Sigmoid colon (tissue), 4 donors: ENCODE data around the gene FXN.

Source experiments
- CTCF ChIP-seq, 4 experiments: fragments of 450-650 bp in 3 of 4; fragments of 200-600 bp in 1 of 4; IDR thresholded peaks; one replicate each; pipeline ENCODE4 v1.5.1; 2016 to 2019; ENCODE audit warnings: antibody characterized with exemption in 4 of 4, mild to moderate bottlenecking in 3 of 4, moderate library complexity in 2 of 4
- EP300 ChIP-seq, 4 donors: sonication (generic); formaldehyde crosslinking; IDR thresholded peaks; one replicate each; pipeline ENCODE4 v1.6.1; 2017; ENCODE audit warnings: antibody characterized with exemption in 4 of 4
- POLR2A ChIP-seq, 2 donors: fragments of 450-650 bp; IDR thresholded peaks; one replicate each; pipeline ENCODE4 v1.6.1; 2016; ENCODE audit warnings: antibody characterized with exemption in 2 of 2, mild to moderate bottlenecking in 2 of 2, moderate library complexity in 2 of 2
- POLR2AphosphoS5 ChIP-seq, 4 donors: sonication (generic); formaldehyde crosslinking; IDR thresholded peaks; one replicate each; pipeline ENCODE4 v1.6.1; 2017; ENCODE audit warnings: antibody characterized with exemption in 4 of 4

GRCh38 chr9:69029535-69029934 lies 6.0 kb upstream of the FXN start:
- no peak for TF ChIP-seq CTCF (IDR thresholded peaks at IDR 0.05)
- TF ChIP-seq EP300 (IDR thresholded peaks at IDR 0.05): no peak
- no peak for TF ChIP-seq POLR2A (IDR thresholded peaks at IDR 0.05)
- no peak for TF ChIP-seq POLR2AphosphoS5 (IDR thresholded peaks at IDR 0.05)
